T-helper 2 cell treated with Interferon-gamma antibody and Interleukin-4, amounts not matched to agents 100 ng/mL and 5 ng/mL, for 36 hours (primary cell): ENCODE measurements around the gene VPS13D. TPM values are rescaled to one million over a fixed set of nuclear protein-coding genes. Genes with fewer than 3 reads are reported as not detected.

ENCODE experiments used
- total RNA-seq: library from RNA; stranded (reverse); gene quantifications from 2 replicates; pipeline ENCODE4 v1.2.3, GENCODE V29; 2022

The VPS13D gene
- total RNA-seq, 1 donor from 2014 or later = 30.9 TPM

Other genes with a start within 250 kb of the VPS13D start
- 50.8 and 54.2 TPM in 2 replicates for gene MFN2, start 249.6 kb upstream of the VPS13D start, total RNA-seq
- 78.0 and 79.3 TPM in 2 replicates for gene MIIP, start 210.5 kb upstream of the VPS13D start, total RNA-seq
- 36.9 and 37.6 TPM in 2 replicates for gene TNFRSF8, start 166.7 kb upstream of the VPS13D start, total RNA-seq
- 164 and 170 TPM in 2 replicates for gene TNFRSF1B, start 63.0 kb upstream of the VPS13D start, total RNA-seq